HCT116 (cell line): Measurements from ENCODE around the gene CDC42EP5. TPM values are rescaled to one million over a fixed set of nuclear protein-coding genes. Genes with fewer than 3 reads are reported as not detected.

ENCODE experiments used
- ATAC-seq: fragments of 200-7000 bp; cut with Tn5 transposase; 2 replicates; pipeline ENCODE4 v1.9.1; 2020; ENCODE audit warnings: mild to moderate bottlenecking, moderate library complexity
- BruUV-seq: library from RNA; stranded (reverse); fragments of 400-500 nt; replicated peaks from 2 replicates; lab custom pipeline; 2021; lab: Mats Ljungman, UMichigan
- CTCF ChIA-PET: fragments of 300-600 bp; sonication (Branson Sonifier 250); formaldehyde crosslinking; loops from one replicate; lab custom pipeline; 2021; ENCODE audit warnings: antibody characterized with exemption; lab: Charles Lee
- POLR2A ChIA-PET: fragments of 300-600, 350-600 bp; sonication (Branson Sonifier 250); formaldehyde crosslinking; loops from one replicate; lab custom pipeline; 2021; ENCODE audit warnings: antibody characterized with exemption; lab: Charles Lee
- RAD21 ChIA-PET, 2 experiments: fragments of 300-600 bp; sonication (Branson Sonifier 250); formaldehyde crosslinking; loops; one replicate each; lab custom pipeline; 2023; ENCODE audit warnings: low total read pairs in 2 of 2; ENCODE audit not compliant: uncharacterized antibody in 2 of 2, unreplicated experiment in 2 of 2, low non-redundant PET in 1 of 2; lab: Charles Lee
- DNase-seq: peaks from one replicate; pipeline ENCODE4 v3.0.0-alpha.2; 2010; ENCODE audit warnings: low read depth, low spot score
- H2AFZ ChIP-seq: fragments of 200-600 bp; shearing (Covaris generic), sonication (generic); 2 replicates; pipeline ENCODE4 v1.6.1; 2017; ENCODE audit warnings: low read depth, mixed run types, mixed read lengths, antibody characterized with exemption, low read length; ENCODE audit not compliant: poor library complexity, severe bottlenecking
- H3K27ac ChIP-seq: 2 replicates; pipeline ENCODE4 v1.5.1; 2012; ENCODE audit warnings: low read depth, low read length
- H3K27me3 ChIP-seq: fragments of 200-600 bp; sonication (generic); 2 replicates; pipeline ENCODE4 v1.6.1; 2016; ENCODE audit warnings: mixed run types, low read length, mixed read lengths; ENCODE audit not compliant: insufficient read depth
- H3K36me3 ChIP-seq, 2 experiments: fragments of 200-500 bp in 1 of 2; fragments of 200-600 bp in 1 of 2; sonication (Bioruptor generic) in 1 of 2; sonication (generic) in 1 of 2; 2 replicates each; pipeline versions ENCODE4 v1.5.1 to v1.6.1; 2014 to 2016; ENCODE audit warnings: low read length in 2 of 2, inconsistent platforms in 1 of 2, mixed read lengths in 1 of 2, mixed run types in 1 of 2; ENCODE audit not compliant: insufficient read depth in 2 of 2, control insufficient read depth in 1 of 2
- H3K4me1 ChIP-seq, 2 experiments: fragments of 200-600 bp in 1 of 2; sonication (generic) in 1 of 2; 2 replicates each; pipeline versions ENCODE4 v1.5.1 to v1.6.1; 2012 to 2017; ENCODE audit warnings: low read length in 2 of 2, inconsistent platforms in 1 of 2, mild to moderate bottlenecking in 1 of 2, mixed read lengths in 1 of 2, mixed run types in 1 of 2, moderate library complexity in 1 of 2; ENCODE audit not compliant: insufficient read depth in 2 of 2, control insufficient read depth in 1 of 2
- H3K4me2 ChIP-seq: fragments of 200-600 bp; sonication (generic); 2 replicates; pipeline ENCODE4 v1.6.1; 2017; ENCODE audit warnings: mixed run types, low read length, mixed read lengths
- H3K4me3 ChIP-seq, 2 experiments: fragments of 200-600 bp in 1 of 2; sonication (generic) in 1 of 2; replicated peaks in 1 of 2; 2 replicates each; pipeline ENCODE4 v1.5.1; 2011 to 2016; ENCODE audit warnings: low read length in 2 of 2, control low read depth in 1 of 2, low read depth in 1 of 2, mild to moderate bottlenecking in 1 of 2, mixed read lengths in 1 of 2, mixed run types in 1 of 2
- H3K79me2 ChIP-seq: fragments of 200-600 bp; sonication (generic); 2 replicates; pipeline ENCODE4 v1.6.1; 2017; ENCODE audit warnings: mild to moderate bottlenecking, mixed run types, low read length, moderate library complexity, mixed read lengths; ENCODE audit not compliant: insufficient read depth
- H3K9ac ChIP-seq: fragments of 200-600 bp; sonication (generic); 2 replicates; pipeline ENCODE4 v1.6.1; 2016; ENCODE audit warnings: low read length, mixed read lengths
- H3K9me2 ChIP-seq: fragments of 200-600 bp; sonication (generic), shearing (Covaris generic); 2 replicates; pipeline ENCODE4 v1.6.1; 2017; ENCODE audit warnings: mixed run types, mild to moderate bottlenecking, moderate library complexity; ENCODE audit not compliant: insufficient read depth
- H3K9me3 ChIP-seq, 2 experiments: fragments of 200-500 bp in 1 of 2; fragments of 200-600 bp in 1 of 2; sonication (Bioruptor generic) in 1 of 2; sonication (generic) in 1 of 2; 2 replicates each; pipeline ENCODE4 v1.6.1; 2014 to 2017; ENCODE audit warnings: low read length in 2 of 2, mixed read lengths in 2 of 2, inconsistent platforms in 1 of 2, low read depth in 1 of 2, mild to moderate bottlenecking in 1 of 2, mixed run types in 1 of 2, moderate library complexity in 1 of 2; ENCODE audit not compliant: control insufficient read depth in 1 of 2, insufficient read depth in 1 of 2
- H4K20me1 ChIP-seq: fragments of 200-600 bp; sonication (generic), shearing (Covaris generic); 2 replicates; pipeline ENCODE4 v1.6.1; 2017; ENCODE audit warnings: mixed run types, mild to moderate bottlenecking, moderate library complexity; ENCODE audit not compliant: insufficient read depth
- CEBPB ChIP-seq: IDR thresholded peaks from 2 replicates; pipeline ENCODE4 v1.6.1; 2012; ENCODE audit warnings: low read depth
- EGR1 ChIP-seq: IDR thresholded peaks from 2 replicates; pipeline ENCODE4 v1.6.1; 2012; ENCODE audit warnings: low read depth
- EZH2 ChIP-seq: fragments of 200-600 bp; sonication (generic); IDR thresholded peaks from 2 replicates; pipeline ENCODE4 v1.6.1; 2017; ENCODE audit warnings: antibody characterized with exemption, mixed run types
- EZH2phosphoT487 ChIP-seq: fragments of 200-600 bp; IDR thresholded peaks from 2 replicates; pipeline ENCODE4 v1.6.1; 2018; ENCODE audit warnings: antibody characterized with exemption, borderline replicate concordance
- JUND ChIP-seq: IDR thresholded peaks from 2 replicates; pipeline ENCODE4 v1.6.1; 2012
- POLR2AphosphoS5 ChIP-seq: IDR thresholded peaks from 2 replicates; pipeline ENCODE4 v1.6.1; 2011; ENCODE audit warnings: mild to moderate bottlenecking, low read depth, low read length, moderate library complexity
- RAD21 ChIP-seq: IDR thresholded peaks from 2 replicates; pipeline ENCODE4 v1.6.1; 2012; ENCODE audit warnings: low read depth, mild to moderate bottlenecking
- SIN3A ChIP-seq: IDR thresholded peaks from 2 replicates; pipeline ENCODE4 v1.6.1; 2012; ENCODE audit warnings: low read depth
- SRF ChIP-seq: IDR thresholded peaks from 2 replicates; pipeline ENCODE4 v1.6.1; 2012; ENCODE audit warnings: low read depth
- TCF7L2 ChIP-seq: IDR thresholded peaks from 2 replicates; pipeline ENCODE4 v1.7.0; 2011; ENCODE audit warnings: borderline replicate concordance, inconsistent platforms; ENCODE audit not compliant: insufficient read depth, insufficient read length; ENCODE audit errors: extremely low read depth
- ZFX ChIP-seq: fragments of 450-650 bp; IDR thresholded peaks from 2 replicates; pipeline ENCODE4 v1.6.1; 2017
- ZNF274 ChIP-seq: fragments of 200-500 bp; sonication (Bioruptor generic); IDR thresholded peaks from 2 replicates; pipeline ENCODE4 v1.6.1; 2014; ENCODE audit warnings: mild to moderate bottlenecking, low read depth, low read length, inconsistent platforms
- intact Hi-C: fragments of 100-400 bp; cut with micrococcal nuclease; formaldehyde crosslinking; loops from 2 replicates; pipeline ENCODE4 v1.10.0; 2022
- total RNA-seq: library from RNA; stranded (reverse); gene quantifications from one replicate; pipeline ENCODE4 v1.2.1, GENCODE V29; 2021; ENCODE audit not compliant: unreplicated experiment
- TF ChIP-seq, protein P1 (sequence below): IDR thresholded peaks from 2 replicates; pipeline ENCODE4 v1.6.1; 2012
- TF ChIP-seq, protein P2 (sequence below): IDR thresholded peaks from 2 replicates; pipeline ENCODE4 v1.6.1; 2012; ENCODE audit warnings: low read depth
- TF ChIP-seq, protein P3 (sequence below): IDR thresholded peaks from 2 replicates; pipeline ENCODE4 v1.6.1; 2011; ENCODE audit warnings: mild to moderate bottlenecking, low read length, moderate library complexity; ENCODE audit not compliant: insufficient replicate concordance; ENCODE audit errors: extremely low read depth
- TF ChIP-seq, protein P4 (sequence below): IDR thresholded peaks from 2 replicates; pipeline ENCODE4 v1.6.1; 2012

Gene CDC42EP5
- total RNA-seq, 1 experiment from 2014 or later = 0.64 TPM

DNA sequence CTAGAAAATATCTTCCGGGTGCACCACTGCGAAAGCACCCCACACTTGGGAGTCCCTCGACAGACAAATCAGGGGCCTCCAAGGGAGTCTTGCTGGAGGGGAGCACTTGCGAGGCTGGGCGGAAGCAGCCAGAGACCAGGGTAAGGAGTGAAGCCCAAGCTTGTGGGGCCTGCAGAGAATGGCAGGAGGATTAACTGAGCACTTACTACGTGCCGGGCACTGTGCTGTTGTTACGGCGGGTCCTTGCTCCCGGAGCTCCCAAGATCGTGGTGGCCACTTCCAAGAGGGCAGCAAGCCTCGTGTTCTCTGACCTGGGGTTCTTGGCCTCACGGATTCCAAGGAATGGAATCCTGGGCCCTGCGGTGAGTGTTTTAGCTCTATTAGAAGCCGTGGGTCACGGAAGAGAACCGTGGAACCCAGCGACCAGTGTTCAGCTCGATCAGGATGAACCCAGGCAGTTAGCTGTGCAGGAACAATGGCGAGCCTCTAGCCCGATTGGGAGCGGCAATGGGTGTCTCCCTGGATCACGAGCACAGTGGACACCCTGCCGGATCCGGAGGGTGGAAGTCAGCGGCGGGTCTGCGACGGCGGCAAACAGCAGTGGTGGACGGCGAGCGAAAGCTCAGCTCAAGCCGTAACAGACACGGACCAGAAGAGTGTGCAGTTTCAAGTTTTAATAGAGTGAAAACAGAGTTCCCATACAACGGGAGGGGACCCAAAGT lies 48.3 kb downstream of the CDC42EP5 start:
- no TSS peak for BruUV-seq
- H2AFZ ChIP-seq = no peak overlapping the region
- DNase-seq (no peak), ATAC-seq (no peak)
- ChIA-PET RAD21 (no interaction called here), POLR2A (no interaction called here), CTCF (interaction anchor here (1.3 kb wide), 1 partner anchor 15 kb away, joined by 5 read pairs; no protein-coding TSS in a partner anchor)
- H3K9ac ChIP-seq = no peak overlapping the region
- TF ChIP-seq TCF7L2 (no peak), POLR2AphosphoS5 (no peak), SIN3A (no peak), ZFX (no peak), JUND (no peak), CEBPB (no peak), SRF (no peak), EZH2 (no peak), EZH2phosphoT487 (no peak), EGR1 (no peak), RAD21 (no peak), ZNF274 (no peak)
- TF ChIP-seq, protein P1, sequence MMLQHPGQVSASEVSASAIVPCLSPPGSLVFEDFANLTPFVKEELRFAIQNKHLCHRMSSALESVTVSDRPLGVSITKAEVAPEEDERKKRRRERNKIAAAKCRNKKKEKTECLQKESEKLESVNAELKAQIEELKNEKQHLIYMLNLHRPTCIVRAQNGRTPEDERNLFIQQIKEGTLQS = no peak
- TF ChIP-seq, protein P2, sequence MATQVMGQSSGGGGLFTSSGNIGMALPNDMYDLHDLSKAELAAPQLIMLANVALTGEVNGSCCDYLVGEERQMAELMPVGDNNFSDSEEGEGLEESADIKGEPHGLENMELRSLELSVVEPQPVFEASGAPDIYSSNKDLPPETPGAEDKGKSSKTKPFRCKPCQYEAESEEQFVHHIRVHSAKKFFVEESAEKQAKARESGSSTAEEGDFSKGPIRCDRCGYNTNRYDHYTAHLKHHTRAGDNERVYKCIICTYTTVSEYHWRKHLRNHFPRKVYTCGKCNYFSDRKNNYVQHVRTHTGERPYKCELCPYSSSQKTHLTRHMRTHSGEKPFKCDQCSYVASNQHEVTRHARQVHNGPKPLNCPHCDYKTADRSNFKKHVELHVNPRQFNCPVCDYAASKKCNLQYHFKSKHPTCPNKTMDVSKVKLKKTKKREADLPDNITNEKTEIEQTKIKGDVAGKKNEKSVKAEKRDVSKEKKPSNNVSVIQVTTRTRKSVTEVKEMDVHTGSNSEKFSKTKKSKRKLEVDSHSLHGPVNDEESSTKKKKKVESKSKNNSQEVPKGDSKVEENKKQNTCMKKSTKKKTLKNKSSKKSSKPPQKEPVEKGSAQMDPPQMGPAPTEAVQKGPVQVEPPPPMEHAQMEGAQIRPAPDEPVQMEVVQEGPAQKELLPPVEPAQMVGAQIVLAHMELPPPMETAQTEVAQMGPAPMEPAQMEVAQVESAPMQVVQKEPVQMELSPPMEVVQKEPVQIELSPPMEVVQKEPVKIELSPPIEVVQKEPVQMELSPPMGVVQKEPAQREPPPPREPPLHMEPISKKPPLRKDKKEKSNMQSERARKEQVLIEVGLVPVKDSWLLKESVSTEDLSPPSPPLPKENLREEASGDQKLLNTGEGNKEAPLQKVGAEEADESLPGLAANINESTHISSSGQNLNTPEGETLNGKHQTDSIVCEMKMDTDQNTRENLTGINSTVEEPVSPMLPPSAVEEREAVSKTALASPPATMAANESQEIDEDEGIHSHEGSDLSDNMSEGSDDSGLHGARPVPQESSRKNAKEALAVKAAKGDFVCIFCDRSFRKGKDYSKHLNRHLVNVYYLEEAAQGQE = no peak
- TF ChIP-seq, protein P3, sequence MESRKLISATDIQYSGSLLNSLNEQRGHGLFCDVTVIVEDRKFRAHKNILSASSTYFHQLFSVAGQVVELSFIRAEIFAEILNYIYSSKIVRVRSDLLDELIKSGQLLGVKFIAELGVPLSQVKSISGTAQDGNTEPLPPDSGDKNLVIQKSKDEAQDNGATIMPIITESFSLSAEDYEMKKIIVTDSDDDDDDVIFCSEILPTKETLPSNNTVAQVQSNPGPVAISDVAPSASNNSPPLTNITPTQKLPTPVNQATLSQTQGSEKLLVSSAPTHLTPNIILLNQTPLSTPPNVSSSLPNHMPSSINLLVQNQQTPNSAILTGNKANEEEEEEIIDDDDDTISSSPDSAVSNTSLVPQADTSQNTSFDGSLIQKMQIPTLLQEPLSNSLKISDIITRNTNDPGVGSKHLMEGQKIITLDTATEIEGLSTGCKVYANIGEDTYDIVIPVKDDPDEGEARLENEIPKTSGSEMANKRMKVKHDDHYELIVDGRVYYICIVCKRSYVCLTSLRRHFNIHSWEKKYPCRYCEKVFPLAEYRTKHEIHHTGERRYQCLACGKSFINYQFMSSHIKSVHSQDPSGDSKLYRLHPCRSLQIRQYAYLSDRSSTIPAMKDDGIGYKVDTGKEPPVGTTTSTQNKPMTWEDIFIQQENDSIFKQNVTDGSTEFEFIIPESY = no peak
- TF ChIP-seq, protein P4, sequence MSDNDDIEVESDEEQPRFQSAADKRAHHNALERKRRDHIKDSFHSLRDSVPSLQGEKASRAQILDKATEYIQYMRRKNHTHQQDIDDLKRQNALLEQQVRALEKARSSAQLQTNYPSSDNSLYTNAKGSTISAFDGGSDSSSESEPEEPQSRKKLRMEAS = no peak
- H3K27me3 ChIP-seq = no peaks in the 10 kb centered on the region
- H4K20me1 ChIP-seq = no peaks in the 10 kb centered on the region
- H3K4me2 ChIP-seq = no peak overlapping the region
- H3K27ac ChIP-seq = no peak overlapping the region
- H3K9me2 ChIP-seq = no peaks in the 10 kb centered on the region
- H3K36me3 ChIP-seq = no peaks in the 10 kb centered on the region
- no peaks in the 10 kb centered on the region for H3K79me2 ChIP-seq
- H3K4me3 ChIP-seq = no peak overlapping the region
- intact Hi-C loops = no loop called here
- peaks cover 0 to 8% of the 10 kb centered on the region in 2 experiments; a peak in 1 of 4 replicates for H3K4me1 ChIP-seq
- H3K9me3 ChIP-seq = no peaks in the 10 kb centered on the region
